DND-41 (cell line): ENCODE data around the gene ATG16L2.
A peak's percentile ranks its signal among the peaks of the same experiment; 100 is the strongest.

Source experiments
- ATAC-seq: fragments of 200-7000 bp; cut with Tn5 transposase; 3 replicates; pipeline ENCODE4 v1.9.1; 2021; ENCODE audit warnings: low read depth; ENCODE audit not compliant: insufficient read depth
- DNase-seq: peaks from one replicate; pipeline ENCODE4 v3.0.0-alpha.2; 2020
- H2AFZ ChIP-seq: 2 replicates; pipeline ENCODE4 v1.6.0; 2012; ENCODE audit warnings: low read depth, low read length
- H3K27ac ChIP-seq: 2 replicates; pipeline ENCODE4 v1.5.1; 2012; ENCODE audit warnings: low read length, inconsistent platforms
- H3K27me3 ChIP-seq: fragments of 200-600 bp; sonication (generic); 2 replicates; pipeline ENCODE4 v1.6.0; 2012; ENCODE audit warnings: low read length, mild to moderate bottlenecking, inconsistent platforms; ENCODE audit not compliant: insufficient read depth, poor library complexity
- H3K36me3 ChIP-seq: 2 replicates; pipeline ENCODE4 v1.5.1; 2012; ENCODE audit warnings: low read length, inconsistent platforms; ENCODE audit not compliant: insufficient read depth
- H3K4me1 ChIP-seq: 2 replicates; pipeline ENCODE4 v1.5.1; 2012; ENCODE audit warnings: mild to moderate bottlenecking, low read length; ENCODE audit not compliant: insufficient read depth
- H3K4me2 ChIP-seq: 2 replicates; pipeline ENCODE4 v1.6.0; 2012; ENCODE audit warnings: mild to moderate bottlenecking, moderate library complexity, low read length, inconsistent platforms; ENCODE audit not compliant: insufficient read depth
- H3K4me3 ChIP-seq, 2 experiments: fragments of 200-600 bp in 1 of 2; shearing (Covaris generic) in 1 of 2; 2 replicates each; pipeline ENCODE4 v1.5.1; 2012 to 2016; ENCODE audit warnings: inconsistent platforms in 2 of 2, low read length in 2 of 2, mild to moderate bottlenecking in 2 of 2, low read depth in 1 of 2, moderate library complexity in 1 of 2
- H3K79me2 ChIP-seq: 2 replicates; pipeline ENCODE4 v1.6.0; 2012; ENCODE audit warnings: low read length, inconsistent platforms; ENCODE audit not compliant: insufficient read depth
- H3K9ac ChIP-seq: 2 replicates; pipeline ENCODE4 v1.6.0; 2012; ENCODE audit warnings: low read depth, mild to moderate bottlenecking, inconsistent platforms, low read length, moderate library complexity
- H3K9me3 ChIP-seq: 2 replicates; pipeline ENCODE4 v1.5.1; 2012; ENCODE audit warnings: low read length, moderate library complexity, mild to moderate bottlenecking, inconsistent platforms; ENCODE audit not compliant: insufficient read depth, severe bottlenecking
- H4K20me1 ChIP-seq: 2 replicates; pipeline ENCODE4 v1.6.0; 2012; ENCODE audit warnings: low read length; ENCODE audit not compliant: insufficient read depth
- CTCF ChIP-seq: IDR thresholded peaks from 2 replicates; pipeline ENCODE4 v1.5.1; 2012; ENCODE audit warnings: borderline replicate concordance, low read length, moderate library complexity, mild to moderate bottlenecking; ENCODE audit not compliant: poor library complexity, severe bottlenecking; ENCODE audit errors: extremely low read depth
- EZH2 ChIP-seq: IDR thresholded peaks from 3 replicates; pipeline ENCODE4 v1.6.1; 2012; ENCODE audit warnings: borderline replicate concordance, low read depth, mild to moderate bottlenecking, moderate library complexity, low read length, inconsistent platforms; ENCODE audit not compliant: severe bottlenecking

Gene ATG16L2

GRCh38 chr11:72814286-72815109, at the start of gene ATG16L2:
ATG16L2 (plus strand) TSS chr11:72814411; CDS start chr11:72814446, 35 bp downstream.
- peaks cover 13% of the 10 kb centered on the region for H4K20me1 ChIP-seq
- H3K36me3 ChIP-seq = peaks cover 41% of the 10 kb centered on the region
- H3K9me3 ChIP-seq = no peaks in the 10 kb centered on the region
- peak within 1 kb of the TSS; percentile 95 for H3K9ac ChIP-seq
- H3K27ac ChIP-seq = peak within 1 kb of the TSS; percentile 97
- H3K4me1 ChIP-seq = peaks cover 53% of the 10 kb centered on the region
- peak within 1 kb of the TSS; percentile 92 to 97 for H3K4me3 ChIP-seq
- H2AFZ ChIP-seq = peak within 1 kb of the TSS; percentile 95
- DNase-seq = peak; percentile 86
- ATAC-seq = peak; percentile 66
- TF ChIP-seq CTCF = peak; percentile 46
- no peak for TF ChIP-seq EZH2
- peak within 1 kb of the TSS; percentile 93 for H3K4me2 ChIP-seq
- H3K27me3 ChIP-seq = no peaks in the 10 kb centered on the region
- H3K79me2 ChIP-seq = peaks cover 64% of the 10 kb centered on the region

- no peak overlapping the region for H2AFZ ChIP-seq
- H3K36me3 ChIP-seq = no peaks in the 10 kb centered on the region
- ATAC-seq = no peak
- no peaks in the 10 kb centered on the region for H3K4me1 ChIP-seq
- H3K79me2 ChIP-seq = no peaks in the 10 kb centered on the region
- H3K27me3 ChIP-seq = no peaks in the 10 kb centered on the region
- no peak overlapping the region for H3K4me2 ChIP-seq
- no peak overlapping the region for H3K9ac ChIP-seq
- no peaks in the 10 kb centered on the region for H3K9me3 ChIP-seq
- TF ChIP-seq EZH2 = no peak
- TF ChIP-seq CTCF = no peak
- H4K20me1 ChIP-seq = no peaks in the 10 kb centered on the region
- H3K4me3 ChIP-seq = no peak overlapping the region
- DNase-seq = no peak
- no peak overlapping the region for H3K27ac ChIP-seq
Observed at GRCh38 chr11:72764503-72764902, 49.7 kb upstream of the ATG16L2 start.

- Histone ChIP-seq H4K20me1 (no peaks in the 10 kb centered on the region), H3K36me3 (no peaks in the 10 kb centered on the region), H3K27ac (no peak overlapping the region), H3K4me1 (no peaks in the 10 kb centered on the region), H2AFZ (no peak overlapping the region), H3K4me3 (no peak overlapping the region), H3K9ac (no peak overlapping the region), H3K27me3 (no peaks in the 10 kb centered on the region), H3K4me2 (no peak overlapping the region), H3K9me3 (no peaks in the 10 kb centered on the region), H3K79me2 (no peaks in the 10 kb centered on the region)
- DNase-seq (no peak), ATAC-seq (no peak)
- TF ChIP-seq CTCF = no peak
- no peak for TF ChIP-seq EZH2
Observed at GRCh38 chr11:72766152-72766902, 47.9 kb upstream of the ATG16L2 start.
